ENCODE data around the gene AGPAT1.

The AGPAT1 gene

GRCh38 chr6:32167761-32168262 lies 8.1 kb downstream of the AGPAT1 start:
- DNase-seq: no peak

GRCh38 chr6:32167154-32167760 lies 8.6 kb downstream of the AGPAT1 start:
- no peak for DNase-seq

- no peak for DNase-seq
These were observed 9.3 kb downstream of the AGPAT1 start for GRCh38 chr6:32166411-32167061.

GRCh38 chr6:32164295-32164694 lies 11.6 kb downstream of the AGPAT1 start, which contains the start of gene EGFL8:
Gene EGFL8 (plus strand): TSS chr6:32164595. CDS start chr6:32166166, 1,571 bp downstream.
- no peak for DNase-seq

- no peak for DNase-seq
These were observed 12.2 kb downstream of the AGPAT1 start for GRCh38 chr6:32163559-32164258.

GRCh38 chr6:32158052-32158451 lies 17.8 kb downstream of the AGPAT1 start:
- no peak for DNase-seq

GRCh38 chr6:32156891-32157290 lies 19.0 kb downstream of the AGPAT1 start:
- DNase-seq: no peak

- DNase-seq: peak; percentile 60 to 69
These were observed 21.2 kb downstream of the AGPAT1 start for GRCh38 chr6:32154514-32155161.

GRCh38 chr6:32153564-32154513 lies 22.0 kb downstream of the AGPAT1 start, which contains the start of gene PPT2:
Gene PPT2 (plus strand): TSS chr6:32154141. CDS start chr6:32154595, 454 bp downstream.
- DNase-seq: peak; percentile 69 to 75

- no peak for DNase-seq
These were observed 22.9 kb downstream of the AGPAT1 start for GRCh38 chr6:32152769-32153563.

- no peak for DNase-seq
These were observed 23.8 kb downstream of the AGPAT1 start, which contains the start of gene PRRT1 for GRCh38 chr6:32151863-32152768. Gene PRRT1 (minus strand): TSS chr6:32151939. CDS start chr6:32151827, 112 bp downstream.

GRCh38 chr6:32151181-32151862 lies 24.6 kb downstream of the AGPAT1 start:
- no peak for DNase-seq

GRCh38 chr6:32149932-32150870 lies 25.7 kb downstream of the AGPAT1 start:
- DNase-seq: no peak

GRCh38 chr6:32149092-32149755 lies 26.7 kb downstream of the AGPAT1 start:
- DNase-seq: no peak

- DNase-seq: no peak
These were observed 27.4 kb downstream of the AGPAT1 start for GRCh38 chr6:32148289-32149091.

GRCh38 chr6:32147401-32148132 lies 28.3 kb downstream of the AGPAT1 start:
- no peak for DNase-seq

Data from AML-193 (cell line).